PC-3 (cell line): ENCODE results near the gene ARPC5. TPM values are rescaled to one million over a fixed set of nuclear protein-coding genes. Genes with fewer than 3 reads are reported as not detected.
A peak's percentile ranks its signal among the peaks of the same experiment; 100 is the strongest.

Experiments used
- ATAC-seq: fragments of 200-7000 bp; cut with Tn5 transposase; 2 replicates; pipeline ENCODE4 v1.9.1; 2020; ENCODE audit warnings: mild to moderate bottlenecking, moderate library complexity
- BruUV-seq: library from RNA; stranded (reverse); fragments of 400-500 nt; replicated peaks from 2 replicates; lab custom pipeline; 2021; lab: Mats Ljungman, UMichigan
- CTCF ChIA-PET: fragments of 300-600 bp; sonication (Branson Sonifier 250); formaldehyde crosslinking; loops from one replicate; lab custom pipeline; 2022; ENCODE audit warnings: antibody characterized with exemption; lab: Charles Lee
- POLR2A ChIA-PET: fragments of 300-600 bp; sonication (Branson Sonifier 250); formaldehyde crosslinking; loops from one replicate; lab custom pipeline; 2022; ENCODE audit warnings: antibody characterized with exemption; ENCODE audit not compliant: unreplicated experiment; lab: Charles Lee
- DNase-seq: peaks from one replicate; pipeline ENCODE4 v3.0.0-alpha.2; 2015
- H2AFZ ChIP-seq: fragments of 300-600 bp; sonication (generic); 2 replicates; pipeline ENCODE4 v1.6.0; 2016; ENCODE audit warnings: antibody characterized with exemption, low read length
- H3F3A ChIP-seq: fragments of 300-600 bp; sonication (generic); one replicate; pipeline ENCODE4 v1.6.0; 2017; ENCODE audit warnings: antibody characterized with exemption, low read length, control low read depth, mild to moderate bottlenecking; ENCODE audit not compliant: unreplicated experiment
- H3K27ac ChIP-seq: fragments of 300-600 bp; sonication (generic); 2 replicates; pipeline ENCODE4 v1.5.1; 2016; ENCODE audit warnings: mild to moderate bottlenecking, low read length
- H3K27me3 ChIP-seq: fragments of 300-600 bp; sonication (generic); 2 replicates; pipeline ENCODE4 v1.6.1; 2016; ENCODE audit warnings: low read length, mixed read lengths
- H3K36me3 ChIP-seq: fragments of 300-600 bp; sonication (generic); 2 replicates; pipeline ENCODE4 v1.6.1; 2016; ENCODE audit warnings: low read depth, mixed run types, low read length, mixed read lengths
- H3K4me1 ChIP-seq: fragments of 300-600 bp; sonication (generic); 2 replicates; pipeline ENCODE4 v1.5.1; 2016; ENCODE audit warnings: low read length; ENCODE audit not compliant: insufficient read depth
- H3K4me2 ChIP-seq: fragments of 300-600 bp; sonication (generic); 2 replicates; pipeline ENCODE4 v1.6.0; 2016; ENCODE audit warnings: low read length
- H3K4me3 ChIP-seq: fragments of 300-600 bp; sonication (generic); 2 replicates; pipeline ENCODE4 v1.5.1; 2016; ENCODE audit warnings: mild to moderate bottlenecking, low read length, mixed read lengths
- H3K79me2 ChIP-seq: fragments of 300-600 bp; sonication (generic); 2 replicates; pipeline ENCODE4 v1.6.1; 2017; ENCODE audit warnings: low read length, mixed read lengths
- H3K9ac ChIP-seq: fragments of 300-600 bp; sonication (generic); 2 replicates; pipeline ENCODE4 v1.6.0; 2016; ENCODE audit warnings: mild to moderate bottlenecking, low read length
- H3K9me2 ChIP-seq: fragments of 300-600 bp; sonication (generic); replicated peaks from 2 replicates; pipeline ENCODE4 v1.6.1; 2016; ENCODE audit warnings: mixed run types, low read length, mixed read lengths
- H3K9me3 ChIP-seq: fragments of 300-600 bp; sonication (generic); 2 replicates; pipeline ENCODE4 v1.6.1; 2016; ENCODE audit warnings: low read length, mixed read lengths
- H4K20me1 ChIP-seq: fragments of 300-600 bp; sonication (generic); 2 replicates; pipeline ENCODE4 v1.6.1; 2016; ENCODE audit warnings: low read length, mixed read lengths
- CTCF ChIP-seq: fragments of 300-600 bp; sonication (generic); conservative IDR thresholded peaks from 2 replicates; pipeline ENCODE4 v1.5.1; 2017; ENCODE audit warnings: antibody characterized with exemption, low read depth, mild to moderate bottlenecking, low read length
- EZH2 ChIP-seq: fragments of 300-600 bp; sonication (generic); IDR thresholded peaks from one replicate; pipeline ENCODE4 v1.6.1; 2017; ENCODE audit warnings: antibody characterized with exemption, mild to moderate bottlenecking, low read length; ENCODE audit not compliant: unreplicated experiment
- EZH2phosphoT487 ChIP-seq: fragments of 300-600 bp; sonication (generic); IDR thresholded peaks from 2 replicates; pipeline ENCODE4 v1.6.1; 2018; ENCODE audit warnings: mild to moderate bottlenecking, antibody characterized with exemption, low read length, borderline replicate concordance
- intact Hi-C: fragments of 100-400 bp; cut with micrococcal nuclease; formaldehyde crosslinking; loops from 2 replicates; pipeline ENCODE4 v1.9.0; 2023
- total RNA-seq: library from RNA; depleted of rRNA; stranded (reverse); fragments of >200 nt; gene quantifications from 2 replicates; pipeline ENCODE4 v1.2.3, GENCODE V29; 2014

ARPC5 gene
- total RNA-seq, 1 experiment from 2014 or later, result 76.1 TPM

DNA sequence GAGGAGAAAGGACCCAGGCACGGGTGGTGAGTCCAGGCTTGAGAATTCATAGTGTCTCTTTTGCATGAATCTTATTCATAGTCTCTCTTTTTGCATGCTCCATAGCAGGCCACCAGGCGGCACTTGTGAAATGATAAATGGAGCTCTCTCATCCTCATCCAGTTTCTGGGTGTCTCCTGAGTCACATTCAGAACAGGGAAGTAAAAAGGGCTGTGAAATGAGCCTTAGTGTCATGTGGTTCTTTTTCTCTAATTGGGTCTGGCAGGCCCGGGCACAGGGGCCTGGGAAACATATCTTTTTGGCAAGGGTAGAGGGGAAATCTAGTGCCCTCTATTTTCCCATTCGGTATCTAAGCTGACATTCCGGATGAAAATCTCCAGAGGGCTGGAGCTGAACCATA, 26.3 kb downstream of the ARPC5 start:
- DNase-seq, result peak; percentile 68
- peak; percentile 51 for ATAC-seq
- intact Hi-C loops, result loop anchor here (2.0 kb wide), 1 partner anchor 13 kb away; no protein-coding TSS in a partner anchor
- ChIA-PET POLR2A (interaction anchor here (0.6 kb wide), 1 partner anchor 13 kb away, joined by 4 read pairs; no protein-coding TSS in a partner anchor), CTCF (interaction anchor here (0.6 to 1.0 kb wide), 4 partner anchors 13 to 76 kb away, joined by 3 to 5 read pairs (median 4); no protein-coding TSS in a partner anchor)
- Histone ChIP-seq H3K4me1 (peaks cover 44% of the 10 kb centered on the region), H3K9ac (peak overlapping the region; percentile 44), H3K9me2 (no peaks in the 10 kb centered on the region), H3K27ac (peak overlapping the region; percentile 71), H3K27me3 (no peaks in the 10 kb centered on the region), H3K9me3 (no peaks in the 10 kb centered on the region), H2AFZ (0 out of 2 replicates have a peak overlapping the region, but pooled peaks have one; percentile 9), H3F3A (no peaks in the 10 kb centered on the region), H3K79me2 (peaks cover 16% of the 10 kb centered on the region), H3K36me3 (no peaks in the 10 kb centered on the region), H4K20me1 (no peaks in the 10 kb centered on the region), H3K4me3 (no peak overlapping the region), H3K4me2 (peak overlapping the region; percentile 70)
- TF ChIP-seq CTCF (peak; percentile 65), EZH2 (no peak)
- BruUV-seq, result no TSS peak

DNA sequence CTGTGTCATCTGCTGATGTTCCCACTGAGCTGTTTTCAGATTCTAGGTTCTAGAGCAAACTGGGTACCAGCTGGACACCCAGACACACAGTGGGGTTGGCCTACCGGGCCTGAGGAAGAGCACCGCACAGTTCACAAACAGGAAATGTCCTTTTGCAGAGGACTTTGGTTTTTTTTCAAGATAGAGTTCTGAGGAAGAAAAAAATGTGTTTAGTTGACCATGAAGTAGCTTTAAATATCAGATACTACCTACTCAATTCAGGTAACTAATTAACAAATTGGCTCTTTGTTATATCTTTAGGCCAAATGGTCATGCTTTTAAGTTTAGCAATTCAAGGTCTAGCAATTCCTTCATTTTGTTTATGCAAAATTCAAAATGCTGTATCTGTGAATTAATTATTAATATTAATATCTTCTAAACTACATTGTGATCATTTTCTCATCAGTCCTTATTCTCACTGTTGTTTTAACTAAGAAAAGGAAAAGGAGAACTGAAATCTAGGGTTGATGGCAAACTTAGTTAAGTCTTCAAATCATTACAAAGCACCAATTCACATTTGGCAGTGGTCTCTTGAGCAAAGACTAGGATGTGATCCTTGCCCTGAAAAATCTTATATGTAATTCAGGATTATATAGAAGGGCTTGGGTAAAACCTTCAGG, 28.1 kb downstream of the ARPC5 start:
- BruUV-seq, result no TSS peak
- DNase-seq (no peak), ATAC-seq (no peak)
- 0 out of 2 replicates have a peak overlapping the region, but pooled peaks have one; percentile 27 for H2AFZ ChIP-seq
- no peaks in the 10 kb centered on the region for H3K9me2 ChIP-seq
- H3K4me1 ChIP-seq, result peaks cover 38% of the 10 kb centered on the region
- no peaks in the 10 kb centered on the region for H3K9me3 ChIP-seq
- no peak overlapping the region for H3K4me2 ChIP-seq
- H3K36me3 ChIP-seq, result no peaks in the 10 kb centered on the region
- no peak overlapping the region for H3K4me3 ChIP-seq
- H3K9ac ChIP-seq, result peak overlapping the region; percentile 13; the same call in 1 of the 2 replicates
- peaks cover 3% of the 10 kb centered on the region for H3K79me2 ChIP-seq
- no peak for TF ChIP-seq EZH2
- no peak for TF ChIP-seq CTCF
- no peak for TF ChIP-seq EZH2phosphoT487
- ChIA-PET POLR2A (interaction anchor here (0.6 kb wide), 1 partner anchor 37 kb away, joined by 4 read pairs; no protein-coding TSS in a partner anchor), CTCF (no interaction called here)
- H3K27me3 ChIP-seq, result no peaks in the 10 kb centered on the region
- intact Hi-C loops, result no loop called here
- H3F3A ChIP-seq, result no peaks in the 10 kb centered on the region
- H3K27ac ChIP-seq, result peak overlapping the region; percentile 71
- H4K20me1 ChIP-seq, result no peaks in the 10 kb centered on the region

DNA sequence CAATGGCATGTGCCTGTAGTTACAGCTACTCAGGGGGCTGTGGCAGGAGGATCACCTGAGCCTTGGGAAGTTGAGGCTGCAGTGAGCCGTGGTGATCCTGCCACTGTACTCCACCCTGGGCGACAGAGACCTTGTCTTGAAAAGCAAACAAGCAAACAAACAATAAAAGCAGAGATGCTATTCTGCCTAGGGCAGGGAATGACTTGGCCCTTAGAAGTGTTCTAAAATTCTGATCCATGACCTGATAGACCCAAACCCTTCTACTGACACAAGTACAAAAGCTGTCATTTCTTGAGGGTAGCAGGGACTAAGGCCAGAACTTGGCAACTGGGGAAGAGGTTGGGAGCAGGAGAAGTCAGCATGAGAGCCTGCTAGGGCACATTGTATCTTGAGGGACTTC, 29.7 kb downstream of the ARPC5 start:
- Histone ChIP-seq H3K9ac (no peak overlapping the region), H3K4me2 (no peak overlapping the region), H3K36me3 (no peaks in the 10 kb centered on the region), H3K9me2 (no peaks in the 10 kb centered on the region), H3K27me3 (no peaks in the 10 kb centered on the region), H3K27ac (no peak overlapping the region), H3K9me3 (no peaks in the 10 kb centered on the region), H3F3A (no peaks in the 10 kb centered on the region), H4K20me1 (no peaks in the 10 kb centered on the region), H3K4me1 (peaks cover 31% of the 10 kb centered on the region), H3K4me3 (no peak overlapping the region), H2AFZ (no peak overlapping the region), H3K79me2 (no peaks in the 10 kb centered on the region)
- no peak for ATAC-seq
- CTCF ChIA-PET, result no interaction called here
- BruUV-seq, result no TSS peak
- no peak for DNase-seq
- TF ChIP-seq EZH2phosphoT487 (no peak), CTCF (no peak), EZH2 (no peak)
- intact Hi-C loops, result no loop called here
- POLR2A ChIA-PET, result no interaction called here
